HCT116 (cell line): ENCODE results near the gene FGFR3. TPM values are rescaled to one million over a fixed set of nuclear protein-coding genes. Genes with fewer than 3 reads are reported as not detected.

Source experiments
- ATAC-seq: fragments of 200-7000 bp; cut with Tn5 transposase; 2 replicates; pipeline ENCODE4 v1.9.1; 2020; ENCODE audit warnings: mild to moderate bottlenecking, moderate library complexity
- BruUV-seq: library from RNA; stranded (reverse); fragments of 400-500 nt; replicated peaks from 2 replicates; lab custom pipeline; 2021; lab: Mats Ljungman, UMichigan
- CTCF ChIA-PET: fragments of 300-600 bp; sonication (Branson Sonifier 250); formaldehyde crosslinking; loops from one replicate; lab custom pipeline; 2021; ENCODE audit warnings: antibody characterized with exemption; lab: Charles Lee
- POLR2A ChIA-PET: fragments of 300-600, 350-600 bp; sonication (Branson Sonifier 250); formaldehyde crosslinking; loops from one replicate; lab custom pipeline; 2021; ENCODE audit warnings: antibody characterized with exemption; lab: Charles Lee
- RAD21 ChIA-PET, 2 experiments: fragments of 300-600 bp; sonication (Branson Sonifier 250); formaldehyde crosslinking; loops; one replicate each; lab custom pipeline; 2023; ENCODE audit warnings: low total read pairs in 2 of 2; ENCODE audit not compliant: uncharacterized antibody in 2 of 2, unreplicated experiment in 2 of 2, low non-redundant PET in 1 of 2; lab: Charles Lee
- DNase-seq: peaks from one replicate; pipeline ENCODE4 v3.0.0-alpha.2; 2010; ENCODE audit warnings: low read depth, low spot score
- H2AFZ ChIP-seq: fragments of 200-600 bp; shearing (Covaris generic), sonication (generic); 2 replicates; pipeline ENCODE4 v1.6.1; 2017; ENCODE audit warnings: low read depth, mixed run types, mixed read lengths, antibody characterized with exemption, low read length; ENCODE audit not compliant: poor library complexity, severe bottlenecking
- H3K27ac ChIP-seq: 2 replicates; pipeline ENCODE4 v1.5.1; 2012; ENCODE audit warnings: low read depth, low read length
- H3K27me3 ChIP-seq: fragments of 200-600 bp; sonication (generic); 2 replicates; pipeline ENCODE4 v1.6.1; 2016; ENCODE audit warnings: mixed run types, low read length, mixed read lengths; ENCODE audit not compliant: insufficient read depth
- H3K36me3 ChIP-seq, 2 experiments: fragments of 200-500 bp in 1 of 2; fragments of 200-600 bp in 1 of 2; sonication (Bioruptor generic) in 1 of 2; sonication (generic) in 1 of 2; 2 replicates each; pipeline versions ENCODE4 v1.5.1 to v1.6.1; 2014 to 2016; ENCODE audit warnings: low read length in 2 of 2, inconsistent platforms in 1 of 2, mixed read lengths in 1 of 2, mixed run types in 1 of 2; ENCODE audit not compliant: insufficient read depth in 2 of 2, control insufficient read depth in 1 of 2
- H3K4me1 ChIP-seq, 2 experiments: fragments of 200-600 bp in 1 of 2; sonication (generic) in 1 of 2; 2 replicates each; pipeline versions ENCODE4 v1.5.1 to v1.6.1; 2012 to 2017; ENCODE audit warnings: low read length in 2 of 2, inconsistent platforms in 1 of 2, mild to moderate bottlenecking in 1 of 2, mixed read lengths in 1 of 2, mixed run types in 1 of 2, moderate library complexity in 1 of 2; ENCODE audit not compliant: insufficient read depth in 2 of 2, control insufficient read depth in 1 of 2
- H3K4me2 ChIP-seq: fragments of 200-600 bp; sonication (generic); 2 replicates; pipeline ENCODE4 v1.6.1; 2017; ENCODE audit warnings: mixed run types, low read length, mixed read lengths
- H3K4me3 ChIP-seq, 2 experiments: fragments of 200-600 bp in 1 of 2; sonication (generic) in 1 of 2; replicated peaks in 1 of 2; 2 replicates each; pipeline ENCODE4 v1.5.1; 2011 to 2016; ENCODE audit warnings: low read length in 2 of 2, control low read depth in 1 of 2, low read depth in 1 of 2, mild to moderate bottlenecking in 1 of 2, mixed read lengths in 1 of 2, mixed run types in 1 of 2
- H3K79me2 ChIP-seq: fragments of 200-600 bp; sonication (generic); 2 replicates; pipeline ENCODE4 v1.6.1; 2017; ENCODE audit warnings: mild to moderate bottlenecking, mixed run types, low read length, moderate library complexity, mixed read lengths; ENCODE audit not compliant: insufficient read depth
- H3K9ac ChIP-seq: fragments of 200-600 bp; sonication (generic); 2 replicates; pipeline ENCODE4 v1.6.1; 2016; ENCODE audit warnings: low read length, mixed read lengths
- H3K9me2 ChIP-seq: fragments of 200-600 bp; sonication (generic), shearing (Covaris generic); 2 replicates; pipeline ENCODE4 v1.6.1; 2017; ENCODE audit warnings: mixed run types, mild to moderate bottlenecking, moderate library complexity; ENCODE audit not compliant: insufficient read depth
- H3K9me3 ChIP-seq, 2 experiments: fragments of 200-500 bp in 1 of 2; fragments of 200-600 bp in 1 of 2; sonication (Bioruptor generic) in 1 of 2; sonication (generic) in 1 of 2; 2 replicates each; pipeline ENCODE4 v1.6.1; 2014 to 2017; ENCODE audit warnings: low read length in 2 of 2, mixed read lengths in 2 of 2, inconsistent platforms in 1 of 2, low read depth in 1 of 2, mild to moderate bottlenecking in 1 of 2, mixed run types in 1 of 2, moderate library complexity in 1 of 2; ENCODE audit not compliant: control insufficient read depth in 1 of 2, insufficient read depth in 1 of 2
- H4K20me1 ChIP-seq: fragments of 200-600 bp; sonication (generic), shearing (Covaris generic); 2 replicates; pipeline ENCODE4 v1.6.1; 2017; ENCODE audit warnings: mixed run types, mild to moderate bottlenecking, moderate library complexity; ENCODE audit not compliant: insufficient read depth
- CBX3 ChIP-seq: IDR thresholded peaks from 2 replicates; pipeline ENCODE4 v1.6.1; 2012; ENCODE audit warnings: low read depth
- CEBPB ChIP-seq: IDR thresholded peaks from 2 replicates; pipeline ENCODE4 v1.6.1; 2012; ENCODE audit warnings: low read depth
- EGR1 ChIP-seq: IDR thresholded peaks from 2 replicates; pipeline ENCODE4 v1.6.1; 2012; ENCODE audit warnings: low read depth
- EZH2phosphoT487 ChIP-seq: fragments of 200-600 bp; IDR thresholded peaks from 2 replicates; pipeline ENCODE4 v1.6.1; 2018; ENCODE audit warnings: antibody characterized with exemption, borderline replicate concordance
- FOSL1 ChIP-seq: IDR thresholded peaks from 2 replicates; pipeline ENCODE4 v1.6.1; 2012; ENCODE audit warnings: low read depth
- JUND ChIP-seq: IDR thresholded peaks from 2 replicates; pipeline ENCODE4 v1.6.1; 2012
- RAD21 ChIP-seq: IDR thresholded peaks from 2 replicates; pipeline ENCODE4 v1.6.1; 2012; ENCODE audit warnings: low read depth, mild to moderate bottlenecking
- TCF7L2 ChIP-seq: IDR thresholded peaks from 2 replicates; pipeline ENCODE4 v1.7.0; 2011; ENCODE audit warnings: borderline replicate concordance, inconsistent platforms; ENCODE audit not compliant: insufficient read depth, insufficient read length; ENCODE audit errors: extremely low read depth
- YY1 ChIP-seq: IDR thresholded peaks from 2 replicates; pipeline ENCODE4 v1.6.1; 2011; ENCODE audit warnings: low read length, low read depth, moderate library complexity, mild to moderate bottlenecking; ENCODE audit not compliant: insufficient replicate concordance; ENCODE audit errors: extremely low read depth
- ZFX ChIP-seq: fragments of 450-650 bp; IDR thresholded peaks from 2 replicates; pipeline ENCODE4 v1.6.1; 2017
- intact Hi-C: fragments of 100-400 bp; cut with micrococcal nuclease; formaldehyde crosslinking; loops from 2 replicates; pipeline ENCODE4 v1.10.0; 2022
- total RNA-seq: library from RNA; stranded (reverse); gene quantifications from one replicate; pipeline ENCODE4 v1.2.1, GENCODE V29; 2021; ENCODE audit not compliant: unreplicated experiment
- TF ChIP-seq, protein P1 (sequence below), 3 experiments: fragments of 200-600 bp in 1 of 3; sonication (generic) in 1 of 3; IDR thresholded peaks in 2 of 3; conservative IDR thresholded peaks in 1 of 3; 2 replicates each; pipeline ENCODE4 v1.5.1; 2012 to 2017; ENCODE audit warnings: low read depth in 2 of 3, low read length in 2 of 3, antibody characterized with exemption in 1 of 3, borderline replicate concordance in 1 of 3, control low read depth in 1 of 3, mild to moderate bottlenecking in 1 of 3, mixed read lengths in 1 of 3, mixed run types in 1 of 3, moderate library complexity in 1 of 3; ENCODE audit not compliant: insufficient read depth in 1 of 3
- TF ChIP-seq, protein P2 (sequence below): IDR thresholded peaks from 2 replicates; pipeline ENCODE4 v1.6.1; 2012; ENCODE audit warnings: low read depth
- TF ChIP-seq, protein P3 (sequence below): IDR thresholded peaks from 2 replicates; pipeline ENCODE4 v1.6.1; 2011; ENCODE audit warnings: mild to moderate bottlenecking, low read length, moderate library complexity; ENCODE audit not compliant: insufficient replicate concordance; ENCODE audit errors: extremely low read depth

Gene FGFR3
- total RNA-seq, 1 experiment from 2014 or later, result 31.7 TPM

GRCh38 chr4:1815997-1816860 is 23.1 kb downstream of the FGFR3 start:
- no peaks in the 10 kb centered on the region for H3K4me1 ChIP-seq
- no peak overlapping the region for H3K4me3 ChIP-seq
- no TSS peak for BruUV-seq
- POLR2A ChIA-PET, result no interaction called here
- CTCF ChIA-PET, result no interaction called here
- H3K4me2 ChIP-seq, result no peak overlapping the region
- peaks cover 25 to 50% of the 10 kb centered on the region in 2 experiments; a peak in 3 of 4 replicates for H3K36me3 ChIP-seq
- ATAC-seq (no peak), DNase-seq (no peak)
- H3K9me2 ChIP-seq, result no peaks in the 10 kb centered on the region
- H3K27me3 ChIP-seq, result no peaks in the 10 kb centered on the region
- H4K20me1 ChIP-seq, result no peaks in the 10 kb centered on the region
- intact Hi-C loops, result no loop called here
- RAD21 ChIA-PET, result no interaction called here
- H3K9ac ChIP-seq, result no peak overlapping the region
- no peak overlapping the region for H2AFZ ChIP-seq
- H3K9me3 ChIP-seq, result no peaks in the 10 kb centered on the region
- TF ChIP-seq ZFX (no peak), EGR1 (no peak), FOSL1 (no peak), YY1 (no peak), CEBPB (no peak), JUND (no peak), RAD21 (no peak), EZH2phosphoT487 (no peak), TCF7L2 (no peak), CBX3 (no peak)
- TF ChIP-seq, protein P1, sequence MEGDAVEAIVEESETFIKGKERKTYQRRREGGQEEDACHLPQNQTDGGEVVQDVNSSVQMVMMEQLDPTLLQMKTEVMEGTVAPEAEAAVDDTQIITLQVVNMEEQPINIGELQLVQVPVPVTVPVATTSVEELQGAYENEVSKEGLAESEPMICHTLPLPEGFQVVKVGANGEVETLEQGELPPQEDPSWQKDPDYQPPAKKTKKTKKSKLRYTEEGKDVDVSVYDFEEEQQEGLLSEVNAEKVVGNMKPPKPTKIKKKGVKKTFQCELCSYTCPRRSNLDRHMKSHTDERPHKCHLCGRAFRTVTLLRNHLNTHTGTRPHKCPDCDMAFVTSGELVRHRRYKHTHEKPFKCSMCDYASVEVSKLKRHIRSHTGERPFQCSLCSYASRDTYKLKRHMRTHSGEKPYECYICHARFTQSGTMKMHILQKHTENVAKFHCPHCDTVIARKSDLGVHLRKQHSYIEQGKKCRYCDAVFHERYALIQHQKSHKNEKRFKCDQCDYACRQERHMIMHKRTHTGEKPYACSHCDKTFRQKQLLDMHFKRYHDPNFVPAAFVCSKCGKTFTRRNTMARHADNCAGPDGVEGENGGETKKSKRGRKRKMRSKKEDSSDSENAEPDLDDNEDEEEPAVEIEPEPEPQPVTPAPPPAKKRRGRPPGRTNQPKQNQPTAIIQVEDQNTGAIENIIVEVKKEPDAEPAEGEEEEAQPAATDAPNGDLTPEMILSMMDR (IDR thresholded peaks at IDR 0.05 in 2 of 3, conservative IDR thresholded peaks at IDR 0.05 in 1 of 3; ENCODE audit: borderline replicate concordance in 1 of 3, insufficient read depth in 1 of 3, low read depth in 2 of 3, low read length in 2 of 3), result no peak
- TF ChIP-seq, protein P2, sequence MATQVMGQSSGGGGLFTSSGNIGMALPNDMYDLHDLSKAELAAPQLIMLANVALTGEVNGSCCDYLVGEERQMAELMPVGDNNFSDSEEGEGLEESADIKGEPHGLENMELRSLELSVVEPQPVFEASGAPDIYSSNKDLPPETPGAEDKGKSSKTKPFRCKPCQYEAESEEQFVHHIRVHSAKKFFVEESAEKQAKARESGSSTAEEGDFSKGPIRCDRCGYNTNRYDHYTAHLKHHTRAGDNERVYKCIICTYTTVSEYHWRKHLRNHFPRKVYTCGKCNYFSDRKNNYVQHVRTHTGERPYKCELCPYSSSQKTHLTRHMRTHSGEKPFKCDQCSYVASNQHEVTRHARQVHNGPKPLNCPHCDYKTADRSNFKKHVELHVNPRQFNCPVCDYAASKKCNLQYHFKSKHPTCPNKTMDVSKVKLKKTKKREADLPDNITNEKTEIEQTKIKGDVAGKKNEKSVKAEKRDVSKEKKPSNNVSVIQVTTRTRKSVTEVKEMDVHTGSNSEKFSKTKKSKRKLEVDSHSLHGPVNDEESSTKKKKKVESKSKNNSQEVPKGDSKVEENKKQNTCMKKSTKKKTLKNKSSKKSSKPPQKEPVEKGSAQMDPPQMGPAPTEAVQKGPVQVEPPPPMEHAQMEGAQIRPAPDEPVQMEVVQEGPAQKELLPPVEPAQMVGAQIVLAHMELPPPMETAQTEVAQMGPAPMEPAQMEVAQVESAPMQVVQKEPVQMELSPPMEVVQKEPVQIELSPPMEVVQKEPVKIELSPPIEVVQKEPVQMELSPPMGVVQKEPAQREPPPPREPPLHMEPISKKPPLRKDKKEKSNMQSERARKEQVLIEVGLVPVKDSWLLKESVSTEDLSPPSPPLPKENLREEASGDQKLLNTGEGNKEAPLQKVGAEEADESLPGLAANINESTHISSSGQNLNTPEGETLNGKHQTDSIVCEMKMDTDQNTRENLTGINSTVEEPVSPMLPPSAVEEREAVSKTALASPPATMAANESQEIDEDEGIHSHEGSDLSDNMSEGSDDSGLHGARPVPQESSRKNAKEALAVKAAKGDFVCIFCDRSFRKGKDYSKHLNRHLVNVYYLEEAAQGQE, result no peak
- TF ChIP-seq, protein P3, sequence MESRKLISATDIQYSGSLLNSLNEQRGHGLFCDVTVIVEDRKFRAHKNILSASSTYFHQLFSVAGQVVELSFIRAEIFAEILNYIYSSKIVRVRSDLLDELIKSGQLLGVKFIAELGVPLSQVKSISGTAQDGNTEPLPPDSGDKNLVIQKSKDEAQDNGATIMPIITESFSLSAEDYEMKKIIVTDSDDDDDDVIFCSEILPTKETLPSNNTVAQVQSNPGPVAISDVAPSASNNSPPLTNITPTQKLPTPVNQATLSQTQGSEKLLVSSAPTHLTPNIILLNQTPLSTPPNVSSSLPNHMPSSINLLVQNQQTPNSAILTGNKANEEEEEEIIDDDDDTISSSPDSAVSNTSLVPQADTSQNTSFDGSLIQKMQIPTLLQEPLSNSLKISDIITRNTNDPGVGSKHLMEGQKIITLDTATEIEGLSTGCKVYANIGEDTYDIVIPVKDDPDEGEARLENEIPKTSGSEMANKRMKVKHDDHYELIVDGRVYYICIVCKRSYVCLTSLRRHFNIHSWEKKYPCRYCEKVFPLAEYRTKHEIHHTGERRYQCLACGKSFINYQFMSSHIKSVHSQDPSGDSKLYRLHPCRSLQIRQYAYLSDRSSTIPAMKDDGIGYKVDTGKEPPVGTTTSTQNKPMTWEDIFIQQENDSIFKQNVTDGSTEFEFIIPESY, result no peak
- TF ChIP-seq, all 23 proteins: peak for 0
- Histone ChIP-seq H3K27ac (no peak overlapping the region), H3K79me2 (no peaks in the 10 kb centered on the region)
